Effector CD4-positive, alpha-beta T cell (primary cell): ENCODE data around the gene CLEC18B.
"Not testable (repeated sequence)": the region's sequence is repeated elsewhere in the genome, so short reads cannot be mapped to it uniquely, and the experiment has no call there.

ENCODE experiments used
- DNase-seq: peaks from one replicate; pipeline ENCODE4 v3.0.0-alpha.2; 2020

CLEC18B gene

DNA sequence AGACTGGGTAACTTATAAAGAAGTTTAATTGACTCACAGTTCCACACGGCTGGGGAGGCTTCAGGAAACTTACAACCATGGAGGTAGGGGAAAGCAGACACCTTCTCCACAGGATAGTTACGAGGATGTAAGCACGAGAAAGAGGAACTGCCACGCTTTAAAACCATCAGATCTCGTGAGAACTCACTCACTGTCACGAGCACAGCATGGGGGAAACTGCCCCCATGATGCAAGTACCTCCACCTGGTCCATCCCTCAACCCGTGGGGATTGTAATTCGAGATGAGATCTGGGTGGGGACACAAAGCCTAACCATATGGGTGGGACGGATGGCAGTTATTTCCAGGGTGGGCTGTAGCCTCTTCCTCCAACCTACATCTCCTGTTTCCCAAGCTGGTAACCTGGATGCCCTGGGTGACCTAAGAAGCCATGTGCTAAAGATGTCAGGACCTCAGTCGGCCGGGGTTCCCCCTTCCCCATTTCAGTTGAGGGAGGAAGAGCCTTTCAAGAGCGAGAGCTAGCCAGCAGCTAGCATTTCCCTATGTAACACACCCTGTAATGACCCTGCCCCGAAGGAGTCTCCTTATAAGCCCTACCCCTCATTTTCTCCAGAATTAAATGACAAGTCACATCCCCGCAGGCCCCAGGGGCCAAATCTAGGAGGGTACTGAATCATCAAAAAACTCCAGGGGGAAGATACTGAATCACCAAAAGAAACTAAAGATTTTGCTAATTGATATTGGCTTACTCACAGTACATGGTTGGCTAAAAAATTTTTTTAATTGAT lies 16.9 kb downstream of the CLEC18B start:
- not testable (repeated sequence) for DNase-seq

DNA sequence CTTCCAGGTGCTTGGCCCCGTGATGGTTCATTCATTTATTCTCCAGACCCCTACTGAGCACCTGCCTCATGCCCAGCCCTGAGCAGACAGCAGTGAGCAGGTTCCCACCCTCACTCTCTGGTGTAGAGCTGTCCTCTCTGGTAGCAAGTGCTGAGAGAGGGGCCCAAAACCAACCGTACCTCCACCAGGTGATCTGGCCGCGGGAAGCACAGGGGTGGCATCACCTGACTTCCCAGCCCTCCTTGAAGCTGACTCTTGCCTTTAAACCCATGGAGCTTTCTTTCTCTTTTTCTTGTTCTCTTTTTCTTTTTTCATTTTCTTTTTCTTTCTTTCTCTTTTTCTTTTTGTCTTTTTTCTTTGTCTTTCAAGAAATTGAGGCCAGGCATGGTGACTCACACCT lies 21.0 kb downstream of the CLEC18B start:
- DNase-seq = not testable (repeated sequence)

DNA sequence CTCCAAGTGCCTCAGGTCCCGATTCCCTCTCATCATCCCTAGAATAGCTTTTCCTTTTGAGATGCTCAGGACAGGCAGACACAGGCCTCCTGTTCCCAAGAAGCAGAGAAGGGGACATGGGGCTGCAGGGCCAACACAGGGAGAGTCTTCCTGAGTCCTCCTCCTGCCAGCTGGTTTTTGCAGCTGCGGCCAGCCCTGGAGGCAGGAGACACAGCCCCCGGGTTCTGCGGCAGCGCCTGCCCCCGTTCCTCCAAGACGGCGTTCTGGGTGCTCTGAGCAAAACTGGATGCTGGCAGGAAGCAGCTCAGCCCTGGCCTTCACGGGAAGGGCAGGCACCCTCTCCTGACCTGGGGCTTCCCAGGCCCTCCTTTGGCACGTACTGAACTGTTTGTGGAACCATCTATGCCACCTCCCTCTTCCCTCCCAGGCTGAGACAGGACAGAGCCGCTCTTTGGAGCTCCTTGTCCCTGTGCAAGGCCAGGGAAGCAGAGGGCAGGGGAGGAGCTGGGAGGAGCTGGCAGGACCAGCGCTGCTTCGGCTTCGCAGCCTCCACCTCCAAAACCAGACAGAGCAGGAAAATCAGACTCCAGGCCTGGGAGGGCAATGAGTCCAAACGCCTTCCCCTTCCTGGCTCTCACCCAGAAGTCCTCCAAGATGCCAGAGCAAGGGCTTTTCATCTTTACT lies 22.9 kb downstream of the CLEC18B start:
- not testable (repeated sequence) for DNase-seq

DNA sequence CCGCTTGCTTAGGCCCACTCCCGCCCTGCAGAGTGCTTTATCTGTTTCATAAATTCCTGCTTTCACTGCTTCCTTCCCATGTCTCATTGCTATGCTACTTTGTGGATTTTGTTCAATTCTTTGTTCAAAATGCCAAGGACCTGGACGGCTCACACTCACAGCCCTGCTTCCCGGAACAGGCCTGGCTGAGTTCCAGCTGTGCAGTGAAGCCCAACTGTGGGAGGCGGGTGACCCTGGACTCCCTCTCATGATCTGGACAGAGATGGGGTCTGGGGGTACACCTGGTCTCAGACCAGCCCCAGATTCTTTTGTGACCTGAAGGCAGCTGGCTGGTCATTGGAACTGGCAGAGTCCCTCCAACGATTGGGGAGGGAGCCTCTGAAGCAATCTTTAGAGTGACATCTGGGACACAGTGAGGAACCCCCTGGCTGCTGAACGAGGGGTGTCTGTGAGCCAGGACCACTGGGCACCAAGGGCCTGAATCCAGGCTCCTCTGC lies 24.7 kb downstream of the CLEC18B start:
- not testable (repeated sequence) for DNase-seq

DNA sequence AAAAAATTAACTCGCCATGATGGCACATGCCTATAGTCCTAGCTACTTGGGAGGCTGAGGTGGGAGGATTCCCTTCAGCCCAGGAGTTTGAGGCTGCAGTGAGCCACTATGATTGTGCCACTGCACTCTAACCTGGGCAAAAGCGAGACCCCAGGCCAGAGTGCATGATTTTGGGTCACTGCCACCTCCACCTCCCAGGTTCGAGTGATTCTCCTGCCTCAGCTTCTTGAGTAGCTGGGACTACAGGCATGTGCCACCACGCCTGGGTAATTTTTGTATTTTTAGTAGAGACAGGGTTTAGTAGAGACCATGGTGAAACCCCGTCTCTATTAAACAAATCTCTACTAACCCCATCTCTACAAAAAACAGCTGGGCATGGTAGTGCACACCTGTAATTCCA lies 26.7 kb downstream of the CLEC18B start:
- not testable (repeated sequence) for DNase-seq

DNA sequence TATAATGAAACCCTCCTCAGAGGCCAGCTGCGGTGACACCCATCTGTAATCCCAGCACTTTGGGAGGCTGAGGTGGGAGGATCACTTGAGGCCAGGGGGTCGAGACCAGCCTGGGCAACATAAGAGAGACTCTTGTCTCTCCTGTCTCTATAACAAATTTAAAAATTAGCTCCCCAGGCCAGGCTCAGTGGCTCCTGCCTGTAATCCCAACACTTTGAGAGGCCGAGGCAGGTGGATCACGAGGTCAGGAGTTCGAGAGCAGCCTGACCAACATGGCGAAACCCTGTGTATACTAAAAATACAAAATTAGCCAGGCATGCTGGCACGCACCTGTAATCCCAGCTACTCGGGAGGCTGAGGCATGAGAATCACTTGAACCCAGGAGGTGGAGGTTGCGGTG lies 27.1 kb downstream of the CLEC18B start:
- not testable (repeated sequence) for DNase-seq

DNA sequence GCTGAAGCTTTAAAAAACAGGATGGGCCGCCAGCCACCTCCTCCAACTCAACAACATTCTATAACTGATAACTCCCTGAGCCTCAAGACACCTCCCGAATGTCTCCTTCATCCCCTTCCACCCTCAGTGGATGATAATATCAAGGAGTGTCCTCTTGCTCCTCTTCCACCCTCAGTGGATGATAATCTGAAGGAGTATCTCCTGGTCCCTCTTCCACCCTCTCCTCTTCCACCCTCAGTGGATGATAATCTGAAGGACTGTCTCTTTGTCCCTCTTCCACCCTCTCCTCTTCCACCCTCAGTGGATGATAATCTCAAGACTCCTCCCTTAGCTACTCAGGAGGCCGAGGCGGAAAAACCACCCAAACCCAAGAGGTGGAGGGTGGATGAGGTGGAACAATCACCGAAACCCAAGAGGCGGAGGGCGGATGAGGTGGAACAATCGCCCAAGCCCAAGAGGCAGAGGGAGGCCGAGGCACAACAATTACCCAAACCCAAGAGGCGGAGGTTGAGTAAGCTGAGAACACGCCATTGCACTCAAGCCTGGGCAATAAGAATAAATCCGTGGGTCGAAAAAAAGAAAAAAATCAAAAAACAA lies 29.7 kb downstream of the CLEC18B start:
- DNase-seq = not testable (repeated sequence)

DNA sequence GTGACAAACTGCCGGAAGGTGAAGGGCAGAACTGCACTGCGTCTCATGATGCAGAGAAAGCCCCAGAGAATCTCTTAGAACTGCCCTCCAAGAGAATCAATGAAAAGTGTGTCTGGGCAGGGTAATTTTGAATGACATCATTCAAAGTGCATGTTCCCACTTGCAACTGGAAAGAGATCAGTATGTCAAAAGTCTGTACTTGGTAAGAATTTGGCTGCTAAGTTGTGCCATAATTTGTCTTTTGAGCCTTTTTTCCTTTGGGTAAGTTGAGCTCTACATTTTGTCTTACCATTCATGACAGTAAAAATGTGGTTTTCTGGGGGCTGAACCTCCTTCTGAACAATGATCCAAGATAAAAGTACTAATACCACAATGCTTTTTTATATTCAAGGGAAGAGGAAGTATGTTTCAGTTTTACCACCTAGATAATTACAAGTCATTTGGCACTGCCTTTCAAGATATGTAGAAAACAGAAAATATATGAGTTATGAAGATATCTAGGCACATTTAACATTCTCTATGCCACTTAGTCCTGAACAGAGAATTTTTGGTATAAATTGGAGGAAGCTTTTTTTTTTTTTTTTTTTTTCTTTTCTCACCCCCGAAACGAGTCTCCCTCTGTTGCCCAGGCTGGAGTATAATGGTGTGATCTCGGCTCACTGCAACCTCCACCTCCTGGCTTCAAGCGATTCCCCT lies 38.8 kb downstream of the CLEC18B start:
- DNase-seq = not testable (repeated sequence)

DNA sequence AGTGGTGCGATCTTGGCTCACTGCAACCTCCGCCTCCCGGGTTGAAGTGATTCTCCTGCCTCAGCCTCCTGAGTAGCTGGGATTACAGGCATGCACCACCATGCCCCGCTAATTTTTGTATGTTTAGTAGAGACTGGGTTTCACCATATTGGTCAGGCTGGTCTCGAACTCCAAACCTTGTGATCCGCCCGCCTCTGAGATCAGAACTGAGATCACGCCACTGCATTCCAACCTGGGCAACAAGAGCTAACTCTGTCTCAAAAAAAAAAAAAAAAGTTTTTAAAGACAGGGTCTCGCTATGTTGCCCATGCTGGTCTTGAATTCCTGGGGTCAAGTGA lies 47.5 kb downstream of the CLEC18B start:
- DNase-seq = not testable (repeated sequence)

DNA sequence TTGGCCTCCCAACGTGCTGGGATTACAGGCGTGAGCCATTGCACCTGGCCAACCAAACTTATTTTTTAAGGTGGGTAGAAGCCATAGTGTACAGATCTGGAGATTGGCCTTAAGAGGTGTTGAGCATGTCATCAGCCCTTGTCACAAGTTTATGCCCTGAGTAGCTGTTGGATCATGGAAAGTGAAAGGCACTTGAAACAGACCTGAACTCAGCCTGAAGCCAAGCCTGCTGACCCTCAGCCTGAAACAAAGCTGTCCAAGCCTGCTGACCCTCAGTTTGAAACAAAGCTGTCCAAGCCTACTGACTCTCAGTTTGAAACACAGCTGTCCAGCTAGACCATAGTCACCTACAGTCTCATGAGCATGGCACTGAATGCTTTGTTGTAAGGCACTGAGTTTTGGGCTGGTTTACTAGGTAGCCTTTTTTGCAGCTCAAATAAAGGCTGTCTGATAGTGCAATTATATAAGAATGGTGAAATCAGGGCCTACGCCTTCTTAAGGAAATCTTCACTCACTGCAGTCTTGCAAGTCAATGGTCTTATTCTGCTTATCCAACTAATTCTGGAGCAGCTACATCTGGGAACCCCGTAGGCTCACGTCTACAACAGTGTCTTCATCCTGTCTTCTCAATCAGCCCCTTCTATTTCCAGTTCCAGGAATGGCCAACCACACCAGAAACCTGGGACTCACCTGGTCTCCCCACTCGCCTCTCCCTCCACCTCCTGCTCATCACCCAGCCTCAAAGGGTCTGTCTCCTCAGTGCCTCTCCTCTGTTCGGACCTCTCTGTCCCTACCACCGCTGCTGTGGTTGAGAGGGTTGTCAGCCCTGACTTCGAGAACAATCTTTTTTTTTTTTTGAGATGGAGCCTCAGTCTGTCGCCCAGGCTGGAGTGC lies 48.1 kb downstream of the CLEC18B start:
- DNase-seq = no peak

DNA sequence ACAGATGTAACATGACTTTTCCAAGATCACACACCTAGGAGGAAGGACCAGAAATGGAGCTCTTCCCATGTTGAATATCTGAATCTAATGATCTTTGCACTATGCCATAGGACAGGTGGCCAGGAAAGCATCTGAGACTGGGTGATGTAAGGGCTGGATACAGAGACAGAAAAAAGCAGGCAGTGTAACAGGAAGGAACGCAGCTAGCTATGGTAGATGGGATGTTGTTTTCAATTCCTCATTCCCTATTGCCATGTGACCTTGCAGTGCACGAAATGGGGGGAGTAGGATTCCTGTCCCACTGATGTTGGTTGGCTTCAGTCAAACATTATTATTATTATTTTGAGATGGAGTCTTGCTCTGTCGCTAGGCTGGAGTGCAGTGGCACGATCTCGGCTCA lies 48.9 kb downstream of the CLEC18B start:
- no peak for DNase-seq

DNA sequence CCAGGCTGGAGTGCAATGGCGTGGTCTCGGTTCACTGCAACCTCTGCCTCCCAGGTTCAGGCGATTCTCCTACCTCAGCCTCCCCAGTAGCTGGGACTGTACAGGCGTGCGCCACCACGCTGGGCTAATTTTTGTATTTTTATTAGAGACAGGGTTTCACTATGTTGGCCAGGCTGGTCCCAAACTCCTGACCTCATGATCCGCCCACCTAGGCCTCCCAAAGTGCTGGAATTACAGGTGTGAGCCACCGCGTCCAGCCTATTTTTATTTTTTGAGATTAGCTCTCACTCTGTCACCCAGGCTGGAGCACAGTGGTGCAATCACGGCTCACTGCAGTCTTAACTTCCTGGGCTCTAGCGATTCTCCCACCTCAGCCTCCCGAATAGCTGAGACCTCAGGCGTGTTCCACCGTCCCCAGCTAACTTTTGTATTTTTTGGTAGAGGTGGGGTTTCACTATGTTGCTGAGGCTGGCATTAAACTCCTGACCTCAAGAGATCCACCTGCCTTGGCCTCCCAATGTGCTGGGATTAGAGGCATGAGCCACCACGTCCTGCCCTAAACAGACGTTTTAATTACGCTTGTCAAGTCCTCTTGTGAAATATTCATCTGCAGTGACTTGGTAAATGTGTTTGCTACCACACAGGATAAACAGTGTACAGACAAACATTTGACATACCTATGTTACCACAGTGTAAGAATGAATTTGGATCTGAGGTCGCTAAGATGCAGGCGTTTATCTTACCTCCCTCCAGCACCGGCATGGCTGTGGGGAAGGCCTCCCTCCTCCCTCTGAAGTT lies 50.7 kb downstream of the CLEC18B start:
- DNase-seq = not testable (repeated sequence)

DNA sequence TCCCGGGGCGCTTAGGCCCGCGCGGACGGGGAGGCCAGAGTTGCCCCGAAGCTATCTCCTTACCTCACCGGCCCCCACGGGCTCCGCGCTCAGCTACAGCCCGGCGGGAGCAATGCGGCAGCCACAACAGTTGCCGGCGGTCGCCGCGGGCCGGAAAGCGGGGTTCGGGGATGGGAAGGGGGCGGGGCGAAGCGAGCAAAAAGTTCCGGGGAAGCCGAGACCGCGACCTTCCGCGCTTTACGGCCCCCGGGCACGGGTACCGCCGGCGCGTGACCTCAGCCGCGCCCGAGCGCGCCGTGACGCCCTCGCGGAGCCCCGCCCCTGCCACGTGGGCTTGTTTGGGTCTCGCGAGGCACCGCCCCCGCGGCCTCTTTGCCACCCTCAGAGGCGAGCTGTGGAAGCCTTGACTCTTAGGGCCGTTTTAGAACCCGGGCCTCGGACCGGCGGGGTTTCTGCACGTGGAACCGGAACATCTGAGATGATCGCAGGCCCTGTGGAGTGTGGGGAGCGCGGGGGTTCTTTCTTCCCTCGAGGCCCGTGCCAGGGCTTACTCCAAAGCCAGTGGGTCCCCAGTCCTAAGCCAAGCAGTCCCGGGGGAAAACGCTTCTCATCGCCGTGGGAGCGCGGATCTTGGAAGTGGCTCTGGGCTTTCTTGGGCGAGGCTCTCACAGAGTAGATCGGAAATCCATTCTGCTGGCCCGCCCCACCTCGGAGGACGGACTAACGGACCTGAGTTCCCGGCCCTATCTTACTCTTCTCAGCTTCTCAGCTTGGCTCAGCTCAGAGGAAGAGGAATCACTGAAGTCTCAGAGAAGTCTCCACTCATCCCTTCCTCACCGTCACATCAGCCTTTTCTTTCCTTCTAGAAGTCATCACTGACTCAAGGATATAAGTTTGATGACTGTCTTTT lies 53.0 kb downstream of the CLEC18B start:
- peak; percentile 92 for DNase-seq

DNA sequence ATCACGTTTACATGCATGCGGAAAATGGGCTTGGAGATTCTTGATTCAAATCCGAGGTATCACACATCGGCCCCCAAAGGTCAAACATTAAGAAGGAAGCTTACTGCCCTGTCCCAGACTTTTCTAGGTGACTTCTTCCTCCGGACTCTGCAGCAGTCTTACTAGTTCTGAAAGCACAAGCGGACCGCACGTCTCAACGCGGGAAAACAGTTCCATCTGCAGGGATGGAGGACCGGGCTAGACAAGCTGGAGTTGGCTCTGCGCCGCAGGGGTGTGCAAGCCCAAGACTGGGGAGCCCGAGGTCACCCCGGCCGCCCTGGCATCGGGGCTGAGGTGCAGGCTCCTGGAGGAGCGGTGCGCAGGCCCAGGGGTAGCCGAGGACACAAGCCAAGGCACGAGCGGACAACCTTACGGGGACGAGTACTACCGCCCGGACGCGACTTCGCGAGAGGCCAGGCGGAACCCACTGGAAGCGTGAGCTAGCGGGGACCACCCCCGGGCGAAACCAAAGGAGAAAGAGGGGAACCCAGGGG lies 53.7 kb downstream of the CLEC18B start:
- DNase-seq = not testable (repeated sequence)

DNA sequence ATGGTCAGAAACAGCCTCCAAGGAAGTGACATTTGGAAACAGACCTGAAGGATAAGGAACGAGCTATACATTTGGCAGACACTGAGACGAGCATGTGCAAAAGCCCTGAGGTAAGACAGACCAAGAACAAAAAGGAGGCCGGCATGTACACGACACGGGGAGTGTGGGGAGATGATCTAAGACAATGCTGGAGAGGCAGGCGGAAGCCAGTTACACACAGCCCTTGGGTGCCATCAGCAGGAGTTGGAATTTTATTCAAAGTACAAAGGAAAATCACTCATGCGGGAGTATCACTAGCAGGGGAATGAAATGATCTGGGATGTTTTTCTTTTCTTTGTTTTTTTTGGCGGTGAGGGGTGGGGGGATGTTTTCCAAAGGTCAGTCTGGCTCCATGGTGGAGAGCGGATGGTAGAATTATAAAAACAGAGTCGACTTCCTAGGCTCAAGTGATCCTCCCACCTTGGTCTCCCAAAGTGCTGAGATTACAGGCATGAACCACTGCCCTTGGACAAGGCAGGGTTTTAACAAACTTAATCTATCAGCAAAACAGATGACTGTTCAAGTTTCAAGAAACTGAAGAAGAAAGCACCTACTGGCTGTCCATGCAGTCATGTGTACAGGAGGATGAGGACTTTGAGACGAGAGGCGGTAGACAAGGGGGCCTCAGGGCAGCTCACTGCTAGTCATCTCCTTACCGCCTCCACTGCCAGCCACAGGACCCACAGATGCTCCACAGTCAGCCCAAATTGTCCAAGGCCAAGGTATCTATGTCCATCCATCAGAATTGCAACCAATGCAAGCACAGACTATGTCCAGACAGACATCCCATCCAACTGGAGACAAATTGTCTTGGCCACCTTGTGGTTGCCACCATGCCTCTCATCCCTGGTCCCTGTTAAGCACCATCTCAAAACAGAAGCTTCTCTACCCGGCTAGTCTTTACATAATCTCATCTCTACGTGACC lies 59.4 kb downstream of the CLEC18B start:
- not testable (repeated sequence) for DNase-seq
